Occipital lobe (tissue), 2 donors: ENCODE measurements around the gene CIAO3. TPM values are rescaled to one million over a fixed set of nuclear protein-coding genes. Genes with fewer than 3 reads are reported as not detected.
"Not testable (repeated sequence)": the region's sequence is repeated elsewhere in the genome, so short reads cannot be mapped to it uniquely, and the experiment has no call there.

Experiments used
- DNase-seq: peaks from one replicate; lab custom pipeline; 2025; lab: John Stamatoyannopoulos, UW
- total RNA-seq: library from RNA; depleted of rRNA; stranded (reverse); fragments of >200 nt; gene quantifications from one replicate; pipeline ENCODE4 v1.2.3, GENCODE V29; 2014

The CIAO3 gene
- total RNA-seq, 1 donor from 2014 or later = 48.8 TPM

GRCh38 chr16:724188-725040, 16.4 kb downstream of the CIAO3 start:
- no peak for DNase-seq

GRCh38 chr16:723695-724094, 17.1 kb downstream of the CIAO3 start:
- no peak for DNase-seq

- DNase-seq = no peak
Measured at GRCh38 chr16:722835-723633, 17.8 kb downstream of the CIAO3 start.

DNA sequence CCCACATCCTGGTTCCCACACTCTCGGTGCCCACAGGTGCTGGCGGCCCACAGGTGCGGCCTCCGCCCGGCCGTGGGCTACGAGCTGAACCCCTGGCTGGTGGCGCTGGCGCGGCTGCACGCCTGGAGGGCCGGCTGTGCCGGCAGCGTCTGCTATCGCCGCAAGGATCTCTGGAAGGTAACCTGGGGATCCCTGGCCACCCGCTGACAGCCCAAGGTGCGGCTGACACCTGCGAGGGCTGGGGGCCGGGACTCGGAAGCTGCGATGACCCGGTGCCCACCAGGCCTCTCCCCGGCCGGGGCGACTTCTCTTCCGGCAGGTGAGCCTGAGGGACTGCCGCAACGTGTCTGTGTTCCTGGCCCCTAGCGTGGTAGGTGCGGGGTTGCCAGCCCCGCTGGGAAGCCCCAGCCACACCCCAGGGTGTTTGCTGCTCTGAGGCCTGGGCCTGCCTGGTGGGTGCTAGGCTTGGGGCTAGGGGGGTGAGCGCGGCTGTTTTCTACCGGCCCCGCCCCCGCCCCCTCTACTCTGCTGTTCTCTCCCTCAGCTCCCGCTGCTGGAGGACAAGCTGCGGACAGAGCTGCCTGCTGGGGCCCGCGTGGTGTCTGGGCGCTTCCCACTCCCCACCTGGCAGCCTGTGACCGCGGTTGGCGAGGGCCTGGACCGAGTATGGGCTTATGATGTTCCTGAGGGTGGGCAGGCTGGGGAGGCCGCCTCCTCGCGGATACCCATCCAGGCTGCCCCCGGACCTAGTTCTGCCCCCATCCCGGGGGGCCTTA, 18.8 kb downstream of the CIAO3 start:
- no peak for DNase-seq

- peak; percentile 77 for DNase-seq
Measured at GRCh38 chr16:720990-721764, 19.6 kb downstream of the CIAO3 start, which contains the start of gene ANTKMT. Gene ANTKMT (plus strand): TSS chr16:721146. CDS start chr16:721275, 129 bp downstream.

DNA sequence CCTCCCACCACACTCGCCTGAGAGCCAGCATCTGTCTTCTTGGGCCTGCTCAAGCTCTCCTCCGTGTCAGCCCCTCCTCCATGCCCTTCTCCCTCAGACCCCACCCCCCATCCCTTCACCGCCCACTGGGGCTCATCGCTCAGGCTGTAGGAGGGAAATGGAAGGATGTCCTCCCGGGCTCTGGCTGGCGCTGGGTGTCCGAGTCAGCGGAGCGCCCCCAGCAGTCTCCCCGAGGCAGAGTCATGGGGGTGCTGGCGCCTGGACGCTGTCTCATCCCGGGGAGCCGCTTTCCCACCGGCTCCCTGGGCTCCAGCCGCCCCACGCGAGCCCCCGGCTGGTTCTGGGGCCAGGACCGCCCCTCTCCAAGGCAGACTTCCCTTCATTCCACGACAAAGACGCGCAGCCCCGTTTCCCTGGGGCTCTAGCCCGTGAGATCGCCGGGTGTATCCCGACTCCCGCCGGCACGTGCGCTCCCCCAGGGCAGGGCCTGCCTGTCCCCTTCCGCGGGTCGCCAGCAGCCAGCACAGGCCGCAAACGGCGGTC, 20.3 kb downstream of the CIAO3 start:
- DNase-seq = peak; percentile 74

DNA sequence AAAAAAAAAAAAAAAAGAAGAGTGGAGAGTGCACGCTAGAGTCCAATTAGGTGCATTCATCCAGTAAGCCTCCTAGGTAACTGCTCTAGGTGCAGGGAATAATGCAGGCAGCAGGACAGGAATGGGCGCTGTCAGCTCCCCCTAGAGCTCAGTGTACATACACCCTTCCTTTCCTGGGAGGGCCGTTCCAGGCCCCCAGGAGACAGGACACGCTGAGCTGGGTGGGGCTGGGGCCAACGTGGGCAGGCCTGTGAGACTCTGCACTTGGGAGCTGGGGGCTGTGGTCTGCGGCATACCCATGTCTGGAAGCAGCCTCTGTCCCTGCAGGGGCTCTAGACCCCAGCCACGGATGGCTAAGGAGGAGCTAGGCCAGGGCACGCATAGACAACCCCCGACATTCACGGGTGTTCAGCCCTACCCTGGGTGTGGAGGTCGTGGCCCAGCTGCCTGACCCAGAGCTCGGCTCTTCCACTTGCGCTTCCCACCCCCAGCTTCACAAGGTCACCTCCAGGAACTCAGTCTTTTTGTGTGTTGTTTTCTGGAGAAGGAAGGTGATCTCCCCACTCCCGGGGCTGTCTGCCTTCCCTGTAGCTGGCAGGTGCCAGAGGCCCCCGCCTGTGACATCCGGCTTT, 20.9 kb downstream of the CIAO3 start:
- no peak for DNase-seq

DNA sequence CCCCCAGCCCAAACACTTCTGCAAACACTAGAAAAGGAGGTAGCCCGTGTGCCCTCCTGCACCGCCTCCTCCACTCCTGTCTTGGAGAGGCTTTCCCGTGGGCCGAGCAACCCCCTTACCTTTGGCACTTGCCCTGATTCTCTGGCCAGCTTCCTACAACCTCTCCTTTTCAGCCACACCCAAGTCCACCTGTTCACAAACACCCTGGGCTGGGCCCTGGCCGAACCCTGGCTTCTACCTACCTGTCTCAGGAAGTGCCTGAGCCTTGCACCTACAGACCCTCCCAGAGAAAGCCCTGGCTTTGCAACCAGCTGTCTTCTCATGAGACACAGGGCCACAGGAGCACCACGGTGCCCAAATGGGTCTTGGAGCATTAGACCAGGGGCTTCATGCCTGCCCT, 21.9 kb downstream of the CIAO3 start:
- no peak for DNase-seq

GRCh38 chr16:718389-718788, 22.4 kb downstream of the CIAO3 start:
- no peak for DNase-seq

GRCh38 chr16:717450-718245, 23.1 kb downstream of the CIAO3 start:
- no peak for DNase-seq

DNA sequence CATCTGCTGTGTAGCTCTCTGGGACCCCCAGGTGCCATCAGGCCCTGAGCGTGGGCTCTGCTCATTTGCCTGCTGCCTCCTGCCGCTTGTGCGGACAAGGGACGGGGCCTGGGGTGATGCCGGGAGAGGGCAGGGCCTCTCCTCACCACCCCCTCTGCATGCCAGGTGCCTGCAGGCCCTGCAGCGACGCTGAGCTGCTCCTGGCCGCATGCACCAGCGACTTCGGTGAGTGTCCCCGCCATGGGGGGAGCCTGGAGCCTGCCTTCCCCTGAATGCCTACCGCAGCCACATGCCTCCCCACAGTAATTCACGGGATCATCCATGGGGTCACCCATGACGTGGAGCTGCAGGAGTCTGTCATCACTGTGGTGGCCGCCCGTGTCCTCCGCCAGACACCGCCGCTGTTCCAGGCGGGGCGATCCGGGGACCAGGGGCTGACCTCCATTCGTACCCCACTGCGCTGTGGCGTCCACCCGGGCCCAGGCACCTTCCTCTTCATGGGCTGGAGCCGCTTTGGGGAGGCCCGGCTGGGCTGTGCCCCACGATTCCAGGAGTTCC, 23.9 kb downstream of the CIAO3 start:
- DNase-seq = no peak

GRCh38 chr16:716200-716568, 24.6 kb downstream of the CIAO3 start:
- peak; percentile 74 for DNase-seq

DNA sequence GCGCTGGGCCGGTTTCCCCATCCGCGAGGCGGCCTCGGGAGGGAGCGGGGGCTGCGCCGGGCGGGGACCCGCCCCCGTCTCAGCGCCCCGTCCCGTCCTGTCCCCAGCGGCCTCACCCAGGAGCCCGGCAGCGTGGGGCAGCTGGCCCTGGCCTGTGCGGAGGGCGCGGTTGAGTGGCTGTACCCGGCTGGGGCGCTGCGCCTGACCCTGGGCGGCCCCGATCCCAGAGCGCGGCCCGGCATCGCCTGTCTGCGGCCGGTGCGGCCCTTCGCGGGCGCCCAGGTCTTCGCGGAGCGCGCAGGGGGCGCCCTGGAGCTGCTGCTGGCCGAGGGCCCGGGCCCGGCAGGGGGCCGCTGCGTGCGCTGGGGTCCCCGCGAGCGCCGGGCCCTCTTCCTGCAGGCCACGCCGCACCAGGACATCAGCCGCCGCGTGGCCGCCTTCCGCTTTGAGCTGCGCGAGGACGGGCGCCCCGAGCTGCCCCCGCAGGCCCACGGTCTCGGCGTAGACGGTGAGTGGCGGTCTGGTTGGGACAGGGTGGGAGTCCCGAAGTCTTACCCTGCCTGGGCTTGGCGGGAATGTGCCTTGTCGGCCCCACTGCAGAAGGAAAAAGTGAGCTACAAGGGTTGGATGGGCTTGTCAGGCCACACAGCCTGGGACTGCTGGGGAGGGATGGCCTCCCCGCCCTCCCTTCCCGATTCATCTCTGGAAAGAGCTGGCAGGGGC, 25.2 kb downstream of the CIAO3 start:
- DNase-seq = no peak

GRCh38 chr16:714558-715476, 26.0 kb downstream of the CIAO3 start, which contains the start of gene METRN:
Gene METRN (plus strand): TSS chr16:715118. CDS start chr16:715290, 172 bp downstream.
- DNase-seq = peak; percentile 85

- DNase-seq = no peak
Measured at GRCh38 chr16:714079-714478, 26.7 kb downstream of the CIAO3 start.

- not testable (repeated sequence) for DNase-seq
Measured at GRCh38 chr16:712740-713250, 28.0 kb downstream of the CIAO3 start.
